MM.1S (cell line): ENCODE results near the gene EML1.

Source experiments
- DNase-seq: peaks from one replicate; pipeline ENCODE4 v3.0.0-alpha.2; 2015
- H2AFZ ChIP-seq: fragments of 300-600 bp; sonication (generic); 2 replicates; pipeline ENCODE4 v1.6.0; 2016; ENCODE audit warnings: antibody characterized with exemption, low read length
- H3F3A ChIP-seq: fragments of 300-600 bp; sonication (generic); 2 replicates; pipeline ENCODE4 v1.6.1; 2016; ENCODE audit warnings: mild to moderate bottlenecking, antibody characterized with exemption, low read length, moderate library complexity, mixed read lengths; ENCODE audit not compliant: insufficient read depth
- H3K27ac ChIP-seq: fragments of 300-600 bp; sonication (generic); 2 replicates; pipeline ENCODE4 v1.5.1; 2016; ENCODE audit warnings: mild to moderate bottlenecking, low read length
- H3K27me3 ChIP-seq: fragments of 300-600 bp; sonication (generic); replicated peaks from 2 replicates; pipeline ENCODE4 v1.6.0; 2016; ENCODE audit warnings: low read length; ENCODE audit not compliant: insufficient read depth
- H3K36me3 ChIP-seq: fragments of 300-600 bp; sonication (generic); replicated peaks from 2 replicates; pipeline ENCODE4 v1.6.1; 2016; ENCODE audit warnings: mild to moderate bottlenecking, low read length, mixed read lengths; ENCODE audit not compliant: insufficient read depth
- H3K4me1 ChIP-seq: fragments of 300-600 bp; sonication (generic); 2 replicates; pipeline ENCODE4 v1.6.1; 2016; ENCODE audit warnings: low read length, mixed read lengths
- H3K4me2 ChIP-seq: fragments of 300-600 bp; sonication (generic); 2 replicates; pipeline ENCODE4 v1.6.0; 2016; ENCODE audit warnings: low read depth, low read length
- H3K4me3 ChIP-seq: fragments of 300-600 bp; sonication (generic); 2 replicates; pipeline ENCODE4 v1.5.1; 2016; ENCODE audit warnings: low read length, mixed read lengths
- H3K79me2 ChIP-seq: fragments of 300-600 bp; sonication (generic); 2 replicates; pipeline ENCODE4 v1.6.1; 2016; ENCODE audit warnings: mixed run types, low read length, mixed read lengths
- H3K9ac ChIP-seq: fragments of 300-600 bp; sonication (generic); 2 replicates; pipeline ENCODE4 v1.6.1; 2016; ENCODE audit warnings: low read length, mixed read lengths
- H3K9me2 ChIP-seq: fragments of 300-600 bp; sonication (generic); replicated peaks from 2 replicates; pipeline ENCODE4 v1.6.1; 2016; ENCODE audit warnings: mild to moderate bottlenecking, low read length, mixed read lengths; ENCODE audit not compliant: insufficient read depth
- H3K9me3 ChIP-seq: fragments of 300-600 bp; sonication (generic); replicated peaks from 2 replicates; pipeline ENCODE4 v1.6.1; 2016; ENCODE audit warnings: mild to moderate bottlenecking, low read length, mixed read lengths; ENCODE audit not compliant: insufficient read depth
- H4K20me1 ChIP-seq: fragments of 300-600 bp; sonication (generic); 2 replicates; pipeline ENCODE4 v1.6.1; 2016; ENCODE audit warnings: mild to moderate bottlenecking, low read length, moderate library complexity, mixed read lengths; ENCODE audit not compliant: insufficient read depth
- EZH2 ChIP-seq: fragments of 300-600 bp; sonication (generic); optimal IDR thresholded peaks from 2 replicates; pipeline ENCODE3; 2017; ENCODE audit warnings: low read depth, mild to moderate bottlenecking, antibody characterized with exemption, low read length, mixed read lengths
- EZH2phosphoT487 ChIP-seq: fragments of 300-600 bp; sonication (generic); IDR thresholded peaks from 2 replicates; pipeline ENCODE4 v1.6.1; 2018; ENCODE audit warnings: antibody characterized with exemption, low read length
- TF ChIP-seq, protein P1 (sequence below): fragments of 300-600 bp; sonication (generic); IDR thresholded peaks from 2 replicates; pipeline ENCODE4 v1.5.1; 2016; ENCODE audit warnings: antibody characterized with exemption, low read length, mixed read lengths

Gene EML1

GRCh38 chr14:99874306-99874705, 81.1 kb downstream of the EML1 start:
- Histone ChIP-seq H3K4me1 (no peaks in the 10 kb centered on the region), H3K9me2 (no peaks in the 10 kb centered on the region), H3K4me3 (no peak overlapping the region), H3K27me3 (no peaks in the 10 kb centered on the region), H3K4me2 (no peak overlapping the region), H4K20me1 (no peaks in the 10 kb centered on the region), H3K9ac (no peak overlapping the region), H3F3A (no peaks in the 10 kb centered on the region), H3K9me3 (no peaks in the 10 kb centered on the region), H2AFZ (no peak overlapping the region), H3K79me2 (no peaks in the 10 kb centered on the region), H3K36me3 (no peaks in the 10 kb centered on the region), H3K27ac (no peak overlapping the region)
- no peak for DNase-seq
- TF ChIP-seq, protein P1, sequence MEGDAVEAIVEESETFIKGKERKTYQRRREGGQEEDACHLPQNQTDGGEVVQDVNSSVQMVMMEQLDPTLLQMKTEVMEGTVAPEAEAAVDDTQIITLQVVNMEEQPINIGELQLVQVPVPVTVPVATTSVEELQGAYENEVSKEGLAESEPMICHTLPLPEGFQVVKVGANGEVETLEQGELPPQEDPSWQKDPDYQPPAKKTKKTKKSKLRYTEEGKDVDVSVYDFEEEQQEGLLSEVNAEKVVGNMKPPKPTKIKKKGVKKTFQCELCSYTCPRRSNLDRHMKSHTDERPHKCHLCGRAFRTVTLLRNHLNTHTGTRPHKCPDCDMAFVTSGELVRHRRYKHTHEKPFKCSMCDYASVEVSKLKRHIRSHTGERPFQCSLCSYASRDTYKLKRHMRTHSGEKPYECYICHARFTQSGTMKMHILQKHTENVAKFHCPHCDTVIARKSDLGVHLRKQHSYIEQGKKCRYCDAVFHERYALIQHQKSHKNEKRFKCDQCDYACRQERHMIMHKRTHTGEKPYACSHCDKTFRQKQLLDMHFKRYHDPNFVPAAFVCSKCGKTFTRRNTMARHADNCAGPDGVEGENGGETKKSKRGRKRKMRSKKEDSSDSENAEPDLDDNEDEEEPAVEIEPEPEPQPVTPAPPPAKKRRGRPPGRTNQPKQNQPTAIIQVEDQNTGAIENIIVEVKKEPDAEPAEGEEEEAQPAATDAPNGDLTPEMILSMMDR, result no peak
- TF ChIP-seq EZH2 (no peak), EZH2phosphoT487 (no peak)

- H3K9me2 ChIP-seq, result no peaks in the 10 kb centered on the region
- no peak overlapping the region for H3K27ac ChIP-seq
- no peak overlapping the region for H3K4me3 ChIP-seq
- no peak for TF ChIP-seq EZH2phosphoT487
- TF ChIP-seq, protein P1, result no peak
- no peak for TF ChIP-seq EZH2
- no peaks in the 10 kb centered on the region for H3K9me3 ChIP-seq
- H3K9ac ChIP-seq, result no peak overlapping the region
- H4K20me1 ChIP-seq, result no peaks in the 10 kb centered on the region
- H3F3A ChIP-seq, result no peaks in the 10 kb centered on the region
- no peak overlapping the region for H3K4me2 ChIP-seq
- H3K36me3 ChIP-seq, result no peaks in the 10 kb centered on the region
- no peak for DNase-seq
- H3K4me1 ChIP-seq, result no peaks in the 10 kb centered on the region
- no peaks in the 10 kb centered on the region for H3K79me2 ChIP-seq
- no peaks in the 10 kb centered on the region for H3K27me3 ChIP-seq
- H2AFZ ChIP-seq, result no peak overlapping the region
Measured at GRCh38 chr14:99875421-99875820, 82.2 kb downstream of the EML1 start.

DNA sequence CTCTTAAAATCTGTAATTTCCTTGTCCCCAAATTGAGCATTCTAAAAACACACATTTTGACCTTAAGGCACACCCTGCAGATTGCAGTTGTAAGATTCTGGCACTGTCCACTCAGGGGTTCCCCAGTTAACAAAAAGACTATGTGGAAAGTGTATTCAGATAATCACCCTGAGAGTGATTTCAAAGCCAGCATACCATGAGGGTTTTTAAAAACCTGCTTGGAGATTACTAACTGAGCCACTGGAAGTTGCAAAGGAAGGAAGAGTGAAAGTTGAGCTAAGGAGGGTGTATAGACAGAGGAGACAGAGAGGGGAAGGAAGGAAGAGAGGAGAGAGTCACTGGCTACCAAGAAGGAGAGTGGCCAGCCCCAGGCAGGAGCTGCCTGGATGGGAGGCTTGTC, 82.6 kb downstream of the EML1 start:
- Histone ChIP-seq H3K27ac (no peak overlapping the region), H3K79me2 (no peaks in the 10 kb centered on the region), H3K9me3 (no peaks in the 10 kb centered on the region), H3K9ac (no peak overlapping the region), H2AFZ (no peak overlapping the region), H3K36me3 (no peaks in the 10 kb centered on the region), H3K4me3 (no peak overlapping the region), H3F3A (no peaks in the 10 kb centered on the region), H3K4me1 (no peaks in the 10 kb centered on the region), H3K4me2 (no peak overlapping the region), H3K9me2 (no peaks in the 10 kb centered on the region), H3K27me3 (no peaks in the 10 kb centered on the region), H4K20me1 (no peaks in the 10 kb centered on the region)
- no peak for DNase-seq
- TF ChIP-seq, protein P1, result no peak
- TF ChIP-seq EZH2 (no peak), EZH2phosphoT487 (no peak)
